Midbrain (tissue), 1 donor: ENCODE measurements around the gene RNF34.

Experiments
- DNase-seq: peaks from one replicate; lab custom pipeline; 2025; lab: John Stamatoyannopoulos, UW

The RNF34 gene

GRCh38 chr12:121388421-121388981, 11.4 kb upstream of the RNF34 start:
- DNase-seq: no peak

GRCh38 chr12:121390856-121391255, 9.1 kb upstream of the RNF34 start:
- DNase-seq: no peak

GRCh38 chr12:121391619-121392324, 8.1 kb upstream of the RNF34 start:
- no peak for DNase-seq

DNA sequence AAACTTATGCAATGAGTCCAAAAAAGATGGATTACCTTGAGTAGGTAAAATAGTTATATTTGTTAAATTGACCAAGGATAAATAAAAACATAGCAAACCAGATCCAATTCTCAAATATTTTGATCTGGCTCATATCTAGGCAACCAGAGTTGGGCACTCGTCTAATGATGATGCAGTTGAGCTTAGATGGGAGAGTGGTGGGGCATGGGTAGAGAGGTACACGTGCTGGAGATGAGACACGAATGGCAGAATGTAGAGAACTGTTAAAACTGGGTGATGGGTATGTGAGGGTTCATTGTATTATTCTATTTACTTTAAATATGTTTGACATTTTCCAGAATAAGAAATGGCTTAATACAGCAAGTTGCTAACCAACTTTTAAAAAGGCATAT, 7.6 kb upstream of the RNF34 start:
- DNase-seq: no peak

- DNase-seq: no peak
These were observed 2.4 kb upstream of the RNF34 start for GRCh38 chr12:121397521-121397920.

DNA sequence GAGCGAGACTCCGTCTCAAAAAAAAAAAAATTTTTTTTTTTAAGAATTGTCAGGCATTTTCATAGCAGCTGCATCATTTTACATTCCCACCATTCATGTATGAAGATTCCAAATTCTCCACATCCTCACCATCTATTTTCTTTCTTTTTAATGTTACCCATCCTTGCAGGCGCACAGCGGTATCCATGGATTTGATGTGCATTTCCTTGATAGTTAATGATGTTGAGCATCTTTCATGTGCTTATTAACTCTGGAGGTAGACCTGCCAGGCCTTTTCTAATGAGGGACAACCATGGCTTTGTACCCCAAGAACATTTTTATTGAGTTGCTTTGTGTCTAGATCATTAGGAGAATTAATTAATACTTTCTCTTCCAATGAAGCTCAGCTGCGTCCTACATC, 1.6 kb upstream of the RNF34 start:
- no peak for DNase-seq

- DNase-seq: peak; percentile 22
These were observed 618 bp downstream of the RNF34 start for GRCh38 chr12:121400332-121401139.

- DNase-seq: no peak
These were observed 3.8 kb downstream of the RNF34 start for GRCh38 chr12:121403721-121404120.

DNA sequence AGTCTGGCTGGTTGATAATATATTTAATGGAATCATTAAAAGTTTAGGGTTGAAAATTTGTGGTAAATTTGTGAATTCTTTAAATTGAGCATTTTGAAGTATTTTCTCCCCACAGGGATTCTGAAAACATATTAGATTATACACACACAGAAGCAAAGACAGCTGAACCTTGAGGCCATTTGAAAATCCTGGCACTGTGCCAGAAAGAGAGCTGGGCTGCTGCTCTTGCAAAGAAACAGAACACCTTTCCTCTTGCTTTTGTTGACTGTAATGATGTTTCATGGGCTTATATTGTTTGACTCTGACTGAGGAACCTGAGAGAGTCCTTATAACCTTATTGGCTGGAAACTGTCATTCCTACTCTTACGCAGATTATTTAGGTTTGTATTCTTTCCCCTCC, 4.8 kb downstream of the RNF34 start:
- DNase-seq: no peak

DNA sequence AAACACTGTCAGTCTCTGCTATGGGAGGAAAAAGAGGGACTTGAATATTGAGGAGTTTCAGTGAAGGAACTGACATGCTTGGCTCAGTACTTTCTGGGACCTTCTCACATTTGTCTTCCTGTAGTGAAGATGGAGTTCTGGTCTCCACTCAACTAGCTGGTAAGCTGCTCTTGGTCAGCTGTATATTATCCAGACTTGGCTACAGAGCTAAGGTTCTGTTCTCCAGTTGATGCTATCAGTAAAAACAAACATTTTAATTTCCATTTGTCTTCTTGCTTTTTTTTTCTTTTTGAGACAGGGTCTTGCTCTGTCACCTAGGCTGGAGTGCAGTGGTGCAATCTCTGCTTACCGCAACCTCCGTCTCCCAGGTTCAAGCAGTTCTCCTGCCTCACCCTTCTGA, 5.3 kb downstream of the RNF34 start:
- no peak for DNase-seq

DNA sequence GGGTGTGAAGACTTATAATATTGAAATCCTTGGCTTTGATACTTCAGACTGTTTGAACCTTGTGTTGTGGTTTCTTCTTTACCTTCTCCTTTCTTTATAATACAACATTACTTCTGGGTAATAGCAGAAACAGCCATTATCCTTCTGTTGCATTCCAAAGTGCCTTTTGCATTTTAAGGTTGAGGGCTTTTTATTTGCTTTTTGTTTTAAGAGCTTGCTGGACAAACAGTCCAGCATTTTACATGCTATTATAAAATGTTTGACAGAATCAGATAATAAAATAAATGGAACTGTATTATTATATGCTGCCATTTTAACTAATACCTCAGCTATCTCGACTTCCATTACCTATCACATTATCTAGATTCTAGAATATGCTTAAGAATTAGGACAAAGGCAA, 14.0 kb downstream of the RNF34 start:
- no peak for DNase-seq

GRCh38 chr12:121417847-121418246, 17.9 kb downstream of the RNF34 start:
- DNase-seq: no peak

DNA sequence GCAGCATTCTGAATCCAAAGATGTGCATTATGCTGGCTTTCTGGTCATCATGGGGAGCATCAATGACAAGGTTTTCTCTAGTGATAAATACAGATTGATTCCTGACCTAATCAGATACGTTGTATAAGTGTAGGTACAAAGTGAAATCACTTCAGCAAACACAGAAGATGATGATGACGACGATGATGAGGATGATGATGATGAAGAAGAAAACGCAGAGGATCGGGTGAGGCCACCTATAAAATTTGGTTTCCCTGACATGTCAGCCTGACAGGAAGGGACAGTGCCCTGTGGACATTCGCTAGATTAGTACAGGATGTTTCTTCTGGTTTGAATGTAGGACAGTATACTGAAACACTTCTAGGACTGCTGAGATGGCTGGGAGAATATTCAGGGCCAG, 20.2 kb downstream of the RNF34 start:
- no peak for DNase-seq

DNA sequence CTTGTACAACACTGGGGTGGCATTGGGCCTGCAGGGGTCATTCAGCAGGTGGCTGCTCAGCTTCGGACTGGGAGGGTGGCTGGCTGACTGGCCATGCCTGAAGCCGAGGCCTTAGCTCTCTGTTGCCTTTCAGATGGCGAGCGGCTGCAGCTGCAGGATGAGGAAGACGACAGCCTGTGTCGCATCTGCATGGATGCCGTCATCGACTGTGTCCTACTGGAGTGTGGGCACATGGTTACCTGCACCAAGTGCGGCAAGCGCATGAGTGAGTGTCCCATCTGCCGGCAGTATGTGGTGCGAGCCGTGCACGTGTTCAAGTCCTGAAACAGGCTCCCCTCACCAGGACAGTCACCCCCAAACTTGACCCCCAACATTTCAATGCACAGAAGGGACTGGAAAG, 23.3 kb downstream of the RNF34 start:
- peak; percentile 6 for DNase-seq

DNA sequence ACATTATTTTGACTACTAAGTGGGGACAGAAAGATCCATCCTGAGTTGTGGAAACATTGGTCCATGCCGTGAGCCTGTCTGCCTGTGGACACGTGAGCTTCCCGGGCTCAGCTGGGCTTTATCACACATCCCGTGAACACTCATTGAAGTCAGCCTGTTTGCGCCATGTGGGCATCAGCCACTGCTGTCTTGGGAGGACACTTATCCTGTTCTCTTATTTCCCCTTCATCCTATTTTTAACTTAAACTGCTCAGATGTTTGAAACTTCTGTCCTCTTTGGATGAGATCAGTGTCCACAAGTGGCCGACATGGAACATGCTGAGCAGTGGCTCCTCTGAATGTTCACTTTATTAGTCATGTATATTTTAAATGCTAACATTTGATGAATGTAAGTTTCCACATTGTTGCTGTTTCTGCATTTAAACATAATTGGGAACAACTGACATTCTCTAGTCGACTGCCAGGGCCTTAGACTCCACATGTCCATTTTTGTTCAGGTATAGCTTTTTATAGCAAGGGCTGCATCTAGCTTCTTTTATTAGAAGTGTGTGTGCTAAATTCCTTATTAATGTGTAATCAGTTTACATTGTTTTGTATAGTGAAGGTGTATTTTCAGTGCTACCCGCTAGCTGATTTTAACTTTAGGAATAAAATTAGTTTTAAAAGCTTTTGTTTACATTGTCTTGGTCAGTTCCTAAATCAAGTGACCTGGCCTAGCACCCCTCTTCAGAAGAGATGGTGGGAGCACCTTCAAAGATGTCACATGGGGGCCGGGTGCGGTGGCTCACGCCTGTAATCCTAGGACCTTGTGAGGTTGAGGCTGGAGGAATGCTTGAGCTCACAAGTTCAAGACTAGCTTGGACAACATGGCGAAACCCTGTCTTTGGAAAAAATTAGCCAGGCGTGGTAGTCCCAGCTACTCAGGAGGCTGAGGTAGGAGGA, 24.0 kb downstream of the RNF34 start:
- no peak for DNase-seq

GRCh38 chr12:121424624-121424975, 24.7 kb downstream of the RNF34 start:
- no peak for DNase-seq

DNA sequence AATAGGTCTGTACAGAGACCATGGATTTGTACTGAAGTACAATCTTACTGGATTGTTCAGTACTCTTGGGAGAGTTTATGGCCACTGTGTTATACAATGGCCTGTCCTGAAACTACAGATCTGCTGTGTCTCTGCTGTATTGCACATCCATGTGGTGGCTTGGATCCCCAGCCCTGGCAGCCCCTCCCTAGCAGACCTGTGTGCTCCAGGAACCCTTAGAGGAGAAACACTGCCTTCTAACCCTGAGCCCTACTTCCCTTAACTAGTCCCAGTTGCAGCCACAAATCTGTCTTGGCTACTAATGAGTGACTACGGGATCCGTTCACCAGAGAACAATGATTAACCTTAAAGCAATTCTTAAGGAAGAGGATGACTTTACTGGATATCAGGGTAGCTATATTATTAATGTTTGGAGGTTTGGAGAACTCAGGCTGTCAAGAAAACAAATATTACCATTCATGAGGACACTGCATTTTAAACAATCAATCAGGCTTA, 27.7 kb downstream of the RNF34 start:
- DNase-seq: no peak

GRCh38 chr12:121428883-121429282, 29.0 kb downstream of the RNF34 start:
- no peak for DNase-seq

- no peak for DNase-seq
These were observed 31.0 kb downstream of the RNF34 start for GRCh38 chr12:121430833-121431415.

DNA sequence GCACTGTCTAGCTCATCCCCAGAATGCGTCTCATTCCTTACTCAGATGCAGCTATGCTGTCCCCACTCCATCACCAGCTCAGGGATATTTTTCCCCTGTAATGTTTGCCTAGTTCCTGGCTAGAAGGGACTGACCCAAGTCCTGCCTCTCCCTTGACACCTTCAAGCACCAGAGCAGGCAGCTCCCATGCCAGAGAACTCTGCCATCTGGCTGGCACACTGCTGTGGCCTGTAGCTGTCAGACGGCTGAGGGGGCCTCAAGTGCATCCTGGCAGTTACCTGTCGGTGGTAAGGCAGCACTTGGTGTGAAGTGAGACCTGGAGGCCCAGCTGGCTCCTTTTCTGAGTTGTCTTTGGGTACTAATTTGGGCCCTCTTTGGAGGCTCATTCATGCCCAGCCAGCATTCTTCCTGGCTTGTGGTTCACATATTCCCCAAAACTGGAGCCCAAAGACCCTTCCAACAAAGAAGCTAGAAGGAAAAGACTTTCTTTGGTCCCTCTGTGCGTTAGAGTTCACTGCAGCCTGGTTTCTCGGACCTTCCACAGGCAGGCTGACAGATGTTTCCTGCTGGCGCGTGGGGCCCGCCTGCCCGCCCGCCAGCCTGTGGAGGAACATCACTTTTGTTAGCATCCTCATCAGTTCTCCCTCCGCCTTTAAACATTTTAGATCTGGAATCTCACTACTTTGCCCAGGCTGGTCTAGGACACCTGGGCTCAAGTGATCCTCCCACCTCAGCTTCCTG, 33.0 kb downstream of the RNF34 start:
- no peak for DNase-seq

DNA sequence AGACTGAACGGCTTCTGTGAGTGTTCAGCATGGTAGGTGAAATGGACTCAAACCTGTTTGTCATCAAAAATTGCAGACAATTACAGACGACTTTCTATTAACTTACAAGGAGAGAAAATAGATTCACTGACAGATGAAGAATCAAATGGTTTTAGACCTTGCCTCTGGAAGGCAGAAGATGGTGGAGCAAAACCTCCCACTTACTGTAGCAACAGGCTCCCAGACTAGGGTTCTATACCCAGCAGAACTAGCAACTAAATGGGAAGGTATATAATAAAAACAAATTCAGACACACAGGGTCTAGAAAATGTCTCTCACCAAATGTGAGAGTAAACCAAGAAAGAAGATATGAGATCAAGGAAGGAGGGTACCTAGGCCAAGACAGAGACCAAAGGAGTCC, 36.8 kb downstream of the RNF34 start:
- no peak for DNase-seq
